NCI-H1694 treated with DMSO at 0.1 percent for 48 hours (cell line): ENCODE results near the gene TTC3.

Experiments
- DNase-seq: peaks from one replicate; lab custom pipeline; 2025; lab: John Stamatoyannopoulos, UW

The TTC3 gene

GRCh38 chr21:37153196-37153934 lies 80.3 kb downstream of the TTC3 start:
- no peak for DNase-seq

- DNase-seq: no peak
Measured at GRCh38 chr21:37153935-37154350, 80.9 kb downstream of the TTC3 start.

- DNase-seq: no peak
Measured at GRCh38 chr21:37155186-37155585, 82.1 kb downstream of the TTC3 start.

- DNase-seq: no peak
Measured at GRCh38 chr21:37157938-37158337, 84.9 kb downstream of the TTC3 start.

- no peak for DNase-seq
Measured at GRCh38 chr21:37159053-37159776, 86.2 kb downstream of the TTC3 start.

GRCh38 chr21:37159949-37160348 lies 86.9 kb downstream of the TTC3 start:
- no peak for DNase-seq

GRCh38 chr21:37164742-37165141 lies 91.7 kb downstream of the TTC3 start:
- DNase-seq: no peak

GRCh38 chr21:37165586-37165985 lies 92.5 kb downstream of the TTC3 start:
- DNase-seq: no peak

- no peak for DNase-seq
Measured at GRCh38 chr21:37166733-37167132, 93.7 kb downstream of the TTC3 start.

GRCh38 chr21:37168666-37169065 lies 95.6 kb downstream of the TTC3 start:
- no peak for DNase-seq

GRCh38 chr21:37172646-37173045 lies 99.6 kb downstream of the TTC3 start:
- DNase-seq: no peak

GRCh38 chr21:37176716-37177115 lies 103.7 kb downstream of the TTC3 start:
- DNase-seq: no peak

- no peak for DNase-seq
Measured at GRCh38 chr21:37181059-37181458, 108.0 kb downstream of the TTC3 start.

- DNase-seq: no peak
Measured at GRCh38 chr21:37182222-37182621, 109.2 kb downstream of the TTC3 start.

GRCh38 chr21:37183749-37184148 lies 110.7 kb downstream of the TTC3 start:
- DNase-seq: no peak

- DNase-seq: no peak
Measured at GRCh38 chr21:37184784-37185593, 111.9 kb downstream of the TTC3 start.

- DNase-seq: no peak
Measured at GRCh38 chr21:37186983-37187382, 113.9 kb downstream of the TTC3 start.

- DNase-seq: no peak
Measured at GRCh38 chr21:37188825-37189224, 115.8 kb downstream of the TTC3 start.

- no peak for DNase-seq
Measured at GRCh38 chr21:37192019-37192418, 119.0 kb downstream of the TTC3 start.

- DNase-seq: no peak
Measured at GRCh38 chr21:37193006-37193405, 120.0 kb downstream of the TTC3 start.

- DNase-seq: no peak
Measured at GRCh38 chr21:37193676-37194075, 120.6 kb downstream of the TTC3 start.

- DNase-seq: no peak
Measured at GRCh38 chr21:37195059-37195458, 122.0 kb downstream of the TTC3 start.

- no peak for DNase-seq
Measured at GRCh38 chr21:37195610-37196009, 122.6 kb downstream of the TTC3 start.
